ACC112 (cell line): Measurements from ENCODE around the gene FAF1.

Source experiments
- H2AFZ ChIP-seq: fragments of 200-600 bp; sonication (generic); one replicate; pipeline ENCODE4 v1.6.0; 2017; ENCODE audit warnings: antibody characterized with exemption, low read length; ENCODE audit not compliant: unreplicated experiment
- H3K27ac ChIP-seq: fragments of 200-600 bp; sonication (generic); 2 replicates; pipeline ENCODE4 v1.5.1; 2014; ENCODE audit warnings: low read depth, mild to moderate bottlenecking, antibody characterized with exemption, low read length, moderate library complexity
- H3K27me3 ChIP-seq: fragments of 200-600 bp; sonication (generic); 2 replicates; pipeline ENCODE4 v1.6.1; 2014; ENCODE audit warnings: mild to moderate bottlenecking, antibody characterized with exemption, low read length, moderate library complexity, mixed read lengths; ENCODE audit not compliant: insufficient read depth
- H3K36me3 ChIP-seq: fragments of 200-600 bp; sonication (generic); 2 replicates; pipeline ENCODE4 v1.6.1; 2016; ENCODE audit warnings: mild to moderate bottlenecking, antibody characterized with exemption, low read length, moderate library complexity, mixed read lengths; ENCODE audit not compliant: insufficient read depth
- H3K4me1 ChIP-seq: fragments of 200-600 bp; sonication (generic); one replicate; pipeline ENCODE4 v1.6.1; 2016; ENCODE audit warnings: low read length, mixed read lengths; ENCODE audit not compliant: insufficient read depth, unreplicated experiment, control insufficient read depth
- H3K4me3 ChIP-seq: fragments of 200-600 bp; sonication (generic); 2 replicates; pipeline ENCODE4 v1.5.1; 2014; ENCODE audit warnings: mild to moderate bottlenecking, low read depth, low read length
- H3K79me2 ChIP-seq: fragments of 200-600 bp; sonication (generic); one replicate; pipeline ENCODE4 v1.6.0; 2016; ENCODE audit warnings: low read length; ENCODE audit not compliant: control insufficient read depth, unreplicated experiment, insufficient read depth

Gene FAF1

GRCh38 chr1:50418600-50419109 is 541.4 kb downstream of the FAF1 start:
- Histone ChIP-seq H3K36me3 (no peaks in the 10 kb centered on the region), H3K4me1 (no peaks in the 10 kb centered on the region), H3K4me3 (peak overlapping the region; percentile 51; the same call in 1 of the 2 replicates), H3K27ac (no peak overlapping the region), H3K79me2 (no peaks in the 10 kb centered on the region), H3K27me3 (peaks cover 99% of the 10 kb centered on the region), H2AFZ (no peak overlapping the region)

GRCh38 chr1:50417946-50418599 is 542.0 kb downstream of the FAF1 start:
- no peaks in the 10 kb centered on the region for H3K36me3 ChIP-seq
- H3K4me1 ChIP-seq, result no peaks in the 10 kb centered on the region
- peaks cover 97% of the 10 kb centered on the region for H3K27me3 ChIP-seq
- no peak overlapping the region for H3K27ac ChIP-seq
- H2AFZ ChIP-seq, result no peak overlapping the region
- H3K4me3 ChIP-seq, result 0 out of 2 replicates have a peak overlapping the region, but pooled peaks have one; percentile 51
- no peaks in the 10 kb centered on the region for H3K79me2 ChIP-seq

DNA sequence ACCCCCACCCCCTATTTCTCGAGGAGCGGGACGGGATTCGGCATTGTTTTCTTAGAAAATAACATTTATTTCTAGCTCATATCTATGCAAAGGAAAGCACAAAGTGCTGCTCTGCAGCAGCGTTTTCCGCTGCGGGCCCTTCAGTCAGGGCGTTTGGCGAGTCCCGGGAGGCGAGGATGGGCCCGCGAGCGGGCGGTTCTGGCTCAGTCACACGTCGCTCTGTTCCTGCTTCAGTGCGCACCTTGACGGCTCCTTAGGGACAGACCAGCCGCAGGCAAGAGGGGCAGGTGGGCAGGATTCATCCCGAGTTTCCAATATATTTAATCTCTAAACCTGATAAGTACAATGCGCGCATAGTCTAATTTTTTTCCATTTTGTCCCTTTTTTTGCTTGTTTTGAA is 542.6 kb downstream of the FAF1 start:
- no peak overlapping the region for H2AFZ ChIP-seq
- no peak overlapping the region for H3K27ac ChIP-seq
- peaks cover 97% of the 10 kb centered on the region for H3K27me3 ChIP-seq
- H3K4me3 ChIP-seq, result no peak overlapping the region
- no peaks in the 10 kb centered on the region for H3K4me1 ChIP-seq
- H3K79me2 ChIP-seq, result no peaks in the 10 kb centered on the region
- H3K36me3 ChIP-seq, result no peaks in the 10 kb centered on the region

DNA sequence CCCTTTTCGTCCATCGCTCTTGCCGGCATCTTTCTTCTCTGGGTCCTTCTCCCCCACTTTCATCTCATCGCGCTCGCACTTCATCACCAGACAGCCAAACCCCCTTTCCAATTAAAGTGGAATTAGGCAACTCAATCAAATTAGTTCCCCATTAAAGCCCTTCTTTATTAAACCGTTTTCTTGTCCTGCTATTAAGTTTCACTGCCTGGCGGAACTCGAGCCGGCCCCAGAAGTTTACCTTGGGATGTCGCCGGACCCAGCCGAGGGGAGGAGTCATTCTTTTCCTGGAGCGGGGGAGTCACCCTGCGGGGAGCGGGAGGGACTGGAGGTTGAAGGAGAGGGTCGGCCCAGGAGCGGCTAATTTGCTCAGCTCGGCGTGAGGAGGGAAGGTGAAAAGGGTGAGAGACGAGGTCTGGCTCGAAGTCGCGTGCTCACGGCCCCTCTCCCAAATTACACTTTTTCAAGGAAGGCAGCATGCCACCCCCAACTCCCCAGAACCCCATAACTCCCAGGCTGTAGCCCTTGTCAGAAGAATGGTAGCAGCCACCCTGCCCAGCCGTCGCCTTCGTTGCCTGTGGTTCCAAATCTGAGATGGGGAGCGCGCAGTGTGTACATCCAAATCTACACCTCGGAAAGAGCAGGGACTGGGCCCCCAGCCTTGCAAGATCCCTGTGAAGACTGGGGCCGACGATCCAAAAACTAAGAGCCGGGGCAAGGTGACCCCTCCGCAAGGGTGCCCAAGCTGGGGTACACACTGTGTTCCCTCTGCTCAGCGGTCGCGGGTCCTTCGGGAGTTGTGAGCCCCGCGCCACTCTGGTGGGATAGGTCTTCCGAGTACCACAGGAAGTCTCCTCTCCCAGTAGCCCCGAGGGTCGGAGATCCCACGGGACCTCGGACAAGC is 543.3 kb downstream of the FAF1 start:
- Histone ChIP-seq H3K79me2 (no peaks in the 10 kb centered on the region), H3K27me3 (peaks cover 93% of the 10 kb centered on the region), H3K4me1 (no peaks in the 10 kb centered on the region), H3K36me3 (no peaks in the 10 kb centered on the region), H2AFZ (no peak overlapping the region), H3K4me3 (peak overlapping the region; percentile 46), H3K27ac (no peak overlapping the region)

DNA sequence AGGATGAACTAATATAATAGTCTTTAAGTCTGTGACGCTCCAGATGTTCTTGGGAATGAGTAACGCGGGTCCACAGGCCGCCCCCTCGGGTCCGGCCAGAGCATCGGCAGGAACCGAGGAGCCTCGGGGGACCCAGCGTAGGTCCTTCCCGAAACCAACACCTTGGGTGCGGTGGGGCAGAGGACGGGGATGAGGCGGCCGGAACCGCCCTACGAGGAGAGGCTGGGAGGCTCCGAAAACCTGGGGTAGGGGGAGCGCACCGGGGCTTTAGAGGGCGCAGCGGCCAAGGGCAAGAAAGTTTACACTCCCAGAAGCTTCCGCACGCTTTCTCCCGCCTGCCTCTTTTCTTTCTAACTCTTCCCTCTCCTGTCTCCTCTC is 543.9 kb downstream of the FAF1 start:
- H3K4me3 ChIP-seq, result peak overlapping the region; percentile 46; the same call in 1 of the 2 replicates
- no peaks in the 10 kb centered on the region for H3K4me1 ChIP-seq
- H3K27ac ChIP-seq, result no peak overlapping the region
- no peak overlapping the region for H2AFZ ChIP-seq
- no peaks in the 10 kb centered on the region for H3K36me3 ChIP-seq
- H3K27me3 ChIP-seq, result peaks cover 93% of the 10 kb centered on the region
- H3K79me2 ChIP-seq, result no peaks in the 10 kb centered on the region

DNA sequence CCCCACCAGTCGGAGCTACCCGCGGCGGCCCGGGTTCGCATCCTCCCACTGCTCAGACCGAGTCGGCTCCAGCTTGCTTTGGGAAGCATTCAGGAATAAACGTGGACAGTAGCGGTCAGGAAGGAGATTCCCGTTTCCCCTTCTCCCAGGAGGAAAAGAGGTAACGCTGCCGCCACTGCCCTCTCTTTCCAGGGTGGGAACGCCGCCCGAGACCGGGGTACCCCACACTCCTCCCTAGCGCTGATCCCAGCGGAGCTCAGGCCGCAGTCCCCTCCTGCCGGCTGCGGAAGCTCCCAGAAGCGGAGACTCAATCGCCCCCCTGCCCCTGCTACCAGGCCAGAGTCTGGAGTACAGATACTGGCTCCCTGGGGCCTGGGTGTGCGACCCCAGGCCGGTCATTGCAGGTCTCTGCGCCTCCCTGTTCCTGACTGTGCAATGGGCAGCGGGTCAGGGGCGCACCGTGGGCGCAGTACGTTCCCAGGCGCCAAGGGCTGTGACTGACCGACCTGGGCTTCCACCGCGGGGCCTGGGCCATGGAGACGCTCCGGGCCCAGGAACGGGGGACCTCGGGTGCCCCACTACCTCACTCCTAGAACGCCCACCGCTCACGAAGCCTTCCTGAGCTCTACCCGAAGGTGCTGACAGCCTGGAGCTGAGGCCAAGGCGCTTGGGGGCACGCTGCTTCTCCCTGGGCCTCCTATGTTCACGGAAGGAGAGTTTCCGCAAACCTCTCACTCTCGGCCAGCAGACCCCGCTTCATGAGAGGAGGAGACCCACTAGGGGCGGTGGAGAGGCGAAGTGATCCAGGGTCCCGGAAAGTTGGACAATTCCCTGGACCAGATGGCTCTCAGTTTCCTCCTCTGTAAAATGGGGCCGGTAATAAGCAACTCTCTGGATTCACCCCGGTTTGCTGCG is 544.6 kb downstream of the FAF1 start:
- no peaks in the 10 kb centered on the region for H3K79me2 ChIP-seq
- H2AFZ ChIP-seq, result no peak overlapping the region
- peaks cover 92% of the 10 kb centered on the region for H3K27me3 ChIP-seq
- no peaks in the 10 kb centered on the region for H3K36me3 ChIP-seq
- no peaks in the 10 kb centered on the region for H3K4me1 ChIP-seq
- H3K4me3 ChIP-seq, result no peak overlapping the region
- no peak overlapping the region for H3K27ac ChIP-seq

GRCh38 chr1:50414853-50415234 is 545.2 kb downstream of the FAF1 start:
- Histone ChIP-seq H3K4me1 (no peaks in the 10 kb centered on the region), H3K79me2 (no peaks in the 10 kb centered on the region), H3K27me3 (peaks cover 91% of the 10 kb centered on the region), H3K27ac (no peak overlapping the region), H2AFZ (no peak overlapping the region), H3K4me3 (no peak overlapping the region), H3K36me3 (no peaks in the 10 kb centered on the region)

DNA sequence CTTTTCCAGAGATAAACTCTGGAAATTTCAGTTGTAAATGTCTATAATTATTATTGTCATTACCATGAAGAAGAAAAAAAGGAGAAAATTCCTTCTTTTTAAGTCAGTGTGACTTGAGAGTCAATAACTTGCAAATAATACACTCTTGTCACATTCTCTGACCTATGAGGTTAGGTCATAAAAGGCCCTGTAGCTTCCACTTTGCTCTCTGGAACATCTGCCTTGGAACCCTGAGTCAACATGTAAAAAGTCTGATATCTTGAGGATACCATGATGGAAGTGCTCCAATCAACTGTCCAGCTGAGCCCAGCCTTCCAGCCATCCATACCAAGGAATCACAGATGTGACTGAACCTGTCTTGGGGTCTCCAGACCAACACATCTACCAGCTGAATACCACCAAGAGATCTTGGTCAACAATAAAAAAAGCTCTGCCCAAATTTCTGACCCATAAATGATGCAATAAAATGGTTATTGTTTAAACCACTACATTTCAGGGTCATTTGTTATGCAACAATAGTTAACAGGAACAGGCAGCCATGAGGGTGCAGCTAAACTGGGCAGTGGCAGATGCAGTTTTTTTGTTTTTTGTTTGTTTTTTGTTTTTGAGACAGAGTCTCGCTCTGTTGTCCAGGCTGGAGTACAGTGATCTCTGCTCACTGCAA is 547.1 kb downstream of the FAF1 start:
- no peak overlapping the region for H2AFZ ChIP-seq
- no peak overlapping the region for H3K27ac ChIP-seq
- no peaks in the 10 kb centered on the region for H3K36me3 ChIP-seq
- no peak overlapping the region for H3K4me3 ChIP-seq
- H3K27me3 ChIP-seq, result peaks cover 86% of the 10 kb centered on the region
- H3K4me1 ChIP-seq, result no peaks in the 10 kb centered on the region
- no peaks in the 10 kb centered on the region for H3K79me2 ChIP-seq

- no peak overlapping the region for H2AFZ ChIP-seq
- no peaks in the 10 kb centered on the region for H3K4me1 ChIP-seq
- no peaks in the 10 kb centered on the region for H3K36me3 ChIP-seq
- no peaks in the 10 kb centered on the region for H3K79me2 ChIP-seq
- no peak overlapping the region for H3K27ac ChIP-seq
- peaks cover 51% of the 10 kb centered on the region for H3K27me3 ChIP-seq
- H3K4me3 ChIP-seq, result no peak overlapping the region
These were observed 554.3 kb downstream of the FAF1 start for GRCh38 chr1:50405814-50406213.
